NCI-H1436 treated with DMSO at 0.1 percent for 48 hours (cell line): ENCODE results near the gene ENOX2.

Experiments used
- DNase-seq: peaks from one replicate; lab custom pipeline; 2025; lab: John Stamatoyannopoulos, UW

Gene ENOX2

GRCh38 chrX:130879869-130880268, 23.1 kb downstream of the ENOX2 start:
- no peak for DNase-seq

GRCh38 chrX:130878350-130879341, 24.4 kb downstream of the ENOX2 start:
- DNase-seq: no peak

- no peak for DNase-seq
Measured at GRCh38 chrX:130877892-130878341, 25.1 kb downstream of the ENOX2 start.

GRCh38 chrX:130876226-130876625, 26.8 kb downstream of the ENOX2 start:
- DNase-seq: no peak

- DNase-seq: no peak
Measured at GRCh38 chrX:130874751-130875150, 28.3 kb downstream of the ENOX2 start.

GRCh38 chrX:130869239-130869638, 33.8 kb downstream of the ENOX2 start:
- no peak for DNase-seq

GRCh38 chrX:130861462-130861861, 41.5 kb downstream of the ENOX2 start:
- no peak for DNase-seq

GRCh38 chrX:130857207-130857606, 45.8 kb downstream of the ENOX2 start:
- DNase-seq: no peak

- no peak for DNase-seq
Measured at GRCh38 chrX:130851569-130851968, 51.4 kb downstream of the ENOX2 start.

- no peak for DNase-seq
Measured at GRCh38 chrX:130848763-130849162, 54.2 kb downstream of the ENOX2 start.

- no peak for DNase-seq
Measured at GRCh38 chrX:130846746-130847145, 56.3 kb downstream of the ENOX2 start.

- no peak for DNase-seq
Measured at GRCh38 chrX:130841776-130842175, 61.2 kb downstream of the ENOX2 start.

- DNase-seq: no peak
Measured at GRCh38 chrX:130840345-130840744, 62.7 kb downstream of the ENOX2 start.

GRCh38 chrX:130836447-130836846, 66.6 kb downstream of the ENOX2 start:
- DNase-seq: no peak

- DNase-seq: no peak
Measured at GRCh38 chrX:130834830-130835229, 68.2 kb downstream of the ENOX2 start.

GRCh38 chrX:130834149-130834548, 68.9 kb downstream of the ENOX2 start:
- DNase-seq: peak; percentile 46

GRCh38 chrX:130831347-130831722, 71.7 kb downstream of the ENOX2 start:
- DNase-seq: no peak

GRCh38 chrX:130830599-130831346, 72.2 kb downstream of the ENOX2 start:
- no peak for DNase-seq

- no peak for DNase-seq
Measured at GRCh38 chrX:130829526-130830515, 73.2 kb downstream of the ENOX2 start.

GRCh38 chrX:130828641-130829040, 74.4 kb downstream of the ENOX2 start:
- DNase-seq: no peak

- DNase-seq: no peak
Measured at GRCh38 chrX:130827648-130828047, 75.4 kb downstream of the ENOX2 start.

GRCh38 chrX:130826249-130826648, 76.8 kb downstream of the ENOX2 start:
- DNase-seq: peak; percentile 89
